NCI-H2081 treated with DMSO at 0.1 percent for 48 hours (cell line): Measurements from ENCODE around the gene AKAP12.
"Not testable (repeated sequence)": the region's sequence is repeated elsewhere in the genome, so short reads cannot be mapped to it uniquely, and the experiment has no call there.

Source experiments
- DNase-seq: peaks from one replicate; lab custom pipeline; 2025; lab: John Stamatoyannopoulos, UW

The AKAP12 gene

DNA sequence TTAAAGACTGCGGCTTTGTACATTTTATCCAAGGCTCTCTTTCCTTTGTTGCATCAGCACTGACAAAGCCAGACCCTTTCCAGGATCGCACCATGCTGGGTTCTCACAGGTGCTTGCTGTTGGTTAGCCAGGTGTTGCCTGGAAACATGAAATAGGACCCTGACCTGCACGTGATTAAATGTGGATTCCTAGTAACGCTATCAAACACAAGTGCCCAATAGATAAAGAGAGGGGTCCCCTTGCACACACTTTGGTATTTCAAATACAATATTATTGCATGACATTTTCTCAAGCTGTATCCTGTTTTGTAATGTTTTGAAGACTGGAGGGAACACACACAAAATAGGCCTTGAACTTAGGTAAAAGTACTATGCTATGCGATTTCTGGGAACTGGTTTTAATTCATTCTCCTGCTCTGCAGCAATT, 73.3 kb downstream of the AKAP12 start:
- peak; percentile 65 for DNase-seq

DNA sequence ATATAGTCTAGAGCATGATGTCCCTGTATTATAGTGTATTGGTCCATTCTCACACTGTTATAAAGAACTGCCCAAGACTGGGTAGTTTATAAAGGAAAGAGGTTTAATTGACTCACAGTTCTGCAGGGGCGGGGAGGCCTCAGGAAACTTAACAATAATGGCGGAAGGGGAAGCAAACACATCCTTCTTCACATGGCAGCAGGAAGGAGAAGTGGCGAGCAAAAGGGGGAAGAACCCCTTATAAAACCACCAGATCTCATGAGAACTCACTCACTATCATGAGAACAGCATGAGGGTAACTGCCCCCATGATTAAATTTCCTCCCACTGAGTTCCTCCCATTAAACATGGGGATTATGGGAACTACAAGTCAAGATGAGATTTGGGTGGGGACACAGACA, 75.9 kb downstream of the AKAP12 start:
- not testable (repeated sequence) for DNase-seq

DNA sequence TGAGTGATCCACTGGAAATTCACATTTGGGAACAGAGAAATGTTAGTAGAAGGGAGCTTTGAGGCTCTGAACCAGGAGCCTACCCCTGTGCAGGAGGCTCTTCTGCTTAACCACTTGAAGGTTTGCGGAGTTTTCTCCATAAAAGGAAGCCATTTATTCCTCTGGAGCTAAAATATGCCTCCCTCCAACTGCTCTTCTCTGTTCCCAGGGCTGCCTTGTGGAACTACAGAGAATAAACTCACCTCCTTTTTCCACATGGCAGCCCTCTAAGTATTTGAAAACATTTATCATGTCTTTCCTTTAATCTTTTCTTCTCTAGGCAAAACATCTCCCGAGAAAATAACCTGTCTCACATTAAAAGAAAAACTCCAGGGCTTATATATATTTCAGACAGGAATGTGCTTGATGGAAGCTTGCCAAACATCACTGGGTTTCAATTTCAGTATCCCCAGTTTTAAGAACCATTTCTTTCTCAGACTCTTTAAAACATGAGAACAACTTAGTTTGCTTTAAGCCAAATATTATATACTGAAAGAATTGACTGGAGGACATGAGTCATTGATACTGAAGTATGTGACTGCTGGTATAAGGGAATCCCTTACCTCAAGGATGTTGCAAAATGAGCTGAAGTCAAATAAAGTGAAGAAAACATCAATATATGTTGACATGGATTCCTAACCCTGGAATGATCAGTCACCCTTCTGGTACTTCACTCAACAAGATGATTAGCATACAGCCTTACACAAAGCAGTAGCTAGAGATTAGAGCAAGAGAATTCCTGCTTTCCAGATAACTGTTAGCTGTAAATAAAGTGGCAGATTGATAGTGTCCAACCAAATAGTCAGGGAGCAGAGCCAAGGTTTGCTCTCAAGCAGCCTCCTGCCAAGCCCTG, 77.6 kb downstream of the AKAP12 start:
- DNase-seq, result no peak

DNA sequence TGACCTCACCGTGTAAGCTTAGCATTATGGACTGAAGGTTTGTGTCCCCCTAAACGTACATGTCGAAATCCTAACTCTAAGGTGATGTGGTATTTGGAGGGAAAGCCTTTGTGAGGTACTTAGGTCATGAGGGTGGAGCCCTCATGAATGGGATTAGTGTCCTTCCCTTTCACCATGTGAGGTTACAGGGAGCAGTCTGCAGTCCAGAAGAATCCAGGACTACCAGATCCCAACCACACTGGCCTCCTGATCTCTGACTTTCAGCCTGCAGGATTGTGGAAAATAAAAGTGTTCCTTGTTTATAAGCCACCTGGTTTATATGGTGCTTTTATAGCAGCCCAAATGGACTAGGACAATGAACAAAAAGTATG, 78.2 kb downstream of the AKAP12 start:
- no peak for DNase-seq

DNA sequence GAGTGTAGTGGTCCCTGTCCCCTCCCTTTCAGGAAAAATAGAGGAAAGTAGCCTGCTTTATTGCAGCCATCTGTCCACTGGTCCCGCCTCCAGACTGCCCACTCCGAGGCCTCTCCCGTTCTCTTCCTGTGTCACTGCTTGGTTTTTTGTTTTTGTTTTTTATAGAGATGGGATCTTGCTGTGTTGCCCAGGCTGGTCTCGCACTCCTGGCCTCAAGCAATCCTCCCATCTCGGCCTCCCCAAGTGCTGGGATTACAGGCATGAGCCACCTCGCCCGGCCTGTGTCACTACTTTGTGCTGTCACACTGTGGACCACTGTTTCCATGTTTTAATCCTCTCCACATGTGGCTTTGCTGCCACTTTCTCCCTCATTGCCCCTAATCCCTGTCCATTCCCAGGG, 80.4 kb downstream of the AKAP12 start:
- no peak for DNase-seq

DNA sequence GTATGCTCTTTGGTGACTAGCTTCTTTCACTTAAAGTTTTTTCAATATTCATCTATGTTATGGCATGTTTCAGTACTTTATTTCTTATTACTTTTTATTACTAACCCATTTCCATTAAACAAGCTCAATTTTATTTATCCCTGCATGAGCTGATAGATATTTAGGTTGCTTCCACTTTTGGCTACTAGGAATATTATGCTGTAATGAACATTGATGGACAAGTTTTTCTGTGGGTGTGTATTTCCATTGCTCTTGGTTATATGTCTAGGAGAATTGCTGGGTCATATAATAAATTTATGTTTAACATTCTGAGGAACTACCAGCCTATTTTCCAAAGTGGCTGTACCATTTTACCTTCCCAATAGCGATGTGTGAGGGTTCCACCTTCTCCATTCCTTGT, 81.7 kb downstream of the AKAP12 start:
- no peak for DNase-seq

DNA sequence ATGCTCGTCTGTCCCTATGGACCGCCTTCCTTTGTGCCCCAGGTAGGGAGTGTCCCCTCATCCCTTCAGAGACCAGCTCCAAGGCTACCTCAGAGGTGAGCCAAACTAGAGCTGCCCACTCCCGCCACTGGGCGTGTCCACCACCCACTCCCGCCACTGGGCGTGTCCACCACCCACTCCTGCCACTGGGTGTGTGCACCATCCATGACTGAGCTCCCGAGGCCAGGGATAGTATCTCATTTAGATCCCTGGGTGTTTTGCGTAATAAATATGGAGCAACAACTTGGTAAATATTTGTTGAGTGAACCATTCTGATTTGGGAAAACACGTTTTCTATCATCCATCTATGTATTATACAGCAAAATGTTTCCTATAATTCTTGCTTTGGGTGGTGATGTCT, 82.8 kb downstream of the AKAP12 start:
- DNase-seq, result no peak

DNA sequence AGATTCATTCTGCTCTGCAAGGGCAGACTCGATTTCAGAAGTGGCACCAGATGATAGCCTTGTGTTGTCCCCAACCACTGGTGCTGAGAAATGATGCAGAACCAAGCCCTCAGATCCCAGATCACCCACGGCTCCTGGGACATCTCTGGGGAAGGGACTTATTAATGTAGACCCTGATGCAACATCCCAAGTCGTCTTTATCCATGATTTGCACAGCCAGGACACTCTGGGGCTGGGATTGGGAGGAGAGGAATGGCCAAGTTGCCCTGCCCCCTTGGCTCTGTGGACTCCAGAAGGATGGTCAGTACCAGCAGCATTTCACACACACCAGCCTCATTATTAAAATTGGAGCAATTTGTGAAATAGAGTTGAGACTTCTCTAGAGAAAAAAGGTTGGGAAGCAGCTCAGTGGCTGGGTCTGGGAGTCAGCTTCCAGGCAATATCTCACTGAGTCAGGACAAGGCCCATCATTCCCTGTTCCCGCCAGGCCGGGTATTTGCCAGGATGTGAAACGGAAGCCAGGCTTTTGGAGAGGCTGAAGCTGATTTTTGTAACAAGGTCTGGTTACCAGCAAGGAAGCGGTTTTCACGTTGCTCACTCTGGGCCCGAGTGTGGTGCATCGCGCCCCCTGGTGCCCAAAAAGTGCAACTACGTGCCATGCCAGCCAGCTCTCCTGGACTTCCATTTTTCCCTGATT, 84.2 kb downstream of the AKAP12 start:
- DNase-seq, result peak; percentile 48

DNA sequence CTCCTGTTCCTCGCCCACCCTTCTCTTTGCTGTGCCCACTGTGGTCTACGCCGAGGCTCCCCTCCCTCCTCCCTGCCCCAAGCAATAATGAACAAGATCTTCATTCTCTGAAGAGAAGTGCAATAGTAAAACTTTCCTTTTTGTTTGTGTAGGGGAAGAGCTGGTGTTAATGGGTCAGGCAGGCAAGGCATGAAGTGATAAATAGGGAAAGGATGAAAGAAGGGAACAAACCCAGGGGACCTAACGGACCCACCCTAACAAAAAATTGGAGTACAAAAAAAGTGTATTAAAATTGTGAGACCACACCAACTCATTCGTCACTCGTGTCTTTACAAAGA, 84.7 kb downstream of the AKAP12 start:
- DNase-seq, result no peak

DNA sequence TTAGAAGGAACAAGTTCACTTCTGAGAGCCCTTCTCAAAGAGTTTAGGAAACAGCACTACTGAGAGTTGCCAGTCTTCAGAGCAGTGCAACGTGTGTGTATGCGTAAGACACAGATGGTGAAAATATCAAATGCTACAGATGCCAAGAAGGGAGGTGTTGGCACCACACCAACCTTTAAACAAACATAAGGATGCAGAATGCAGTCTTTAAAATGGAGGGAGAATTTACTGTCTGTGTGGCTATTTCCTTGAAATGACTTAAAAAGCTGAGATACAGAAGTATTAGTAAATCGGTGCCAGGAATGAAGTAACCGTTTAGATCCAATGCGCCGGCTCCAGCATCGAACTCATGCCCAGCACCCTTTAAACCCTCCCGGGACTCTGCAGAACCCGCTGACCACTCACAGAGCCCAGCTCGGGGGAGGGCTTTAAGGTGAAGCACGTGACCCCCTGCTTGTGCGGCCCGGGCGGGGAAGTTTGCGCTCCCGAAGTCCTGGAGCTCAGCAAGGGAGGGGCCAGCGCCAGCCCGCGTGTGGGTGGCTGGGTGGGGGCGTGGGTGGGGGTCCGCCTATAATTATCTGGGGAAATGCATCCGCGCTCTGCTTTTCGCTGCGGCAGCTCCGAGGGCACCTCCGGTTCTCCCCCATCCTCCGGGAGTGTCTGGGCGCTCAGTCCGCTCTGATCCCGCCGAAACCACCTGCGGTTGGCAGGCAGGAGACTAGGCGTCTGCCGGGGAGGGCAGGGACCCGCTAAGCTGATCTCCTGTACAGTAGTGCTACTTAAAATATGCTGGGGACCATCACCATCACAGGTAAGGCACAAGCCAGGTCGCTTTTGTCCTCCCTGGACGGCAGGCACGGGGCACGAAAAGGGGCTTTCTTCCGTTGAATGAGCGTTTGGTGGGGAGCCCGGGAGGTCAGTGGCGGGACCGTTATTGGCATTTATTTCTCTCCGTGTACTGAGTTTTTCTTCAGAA, 85.6 kb downstream of the AKAP12 start:
- no peak for DNase-seq

DNA sequence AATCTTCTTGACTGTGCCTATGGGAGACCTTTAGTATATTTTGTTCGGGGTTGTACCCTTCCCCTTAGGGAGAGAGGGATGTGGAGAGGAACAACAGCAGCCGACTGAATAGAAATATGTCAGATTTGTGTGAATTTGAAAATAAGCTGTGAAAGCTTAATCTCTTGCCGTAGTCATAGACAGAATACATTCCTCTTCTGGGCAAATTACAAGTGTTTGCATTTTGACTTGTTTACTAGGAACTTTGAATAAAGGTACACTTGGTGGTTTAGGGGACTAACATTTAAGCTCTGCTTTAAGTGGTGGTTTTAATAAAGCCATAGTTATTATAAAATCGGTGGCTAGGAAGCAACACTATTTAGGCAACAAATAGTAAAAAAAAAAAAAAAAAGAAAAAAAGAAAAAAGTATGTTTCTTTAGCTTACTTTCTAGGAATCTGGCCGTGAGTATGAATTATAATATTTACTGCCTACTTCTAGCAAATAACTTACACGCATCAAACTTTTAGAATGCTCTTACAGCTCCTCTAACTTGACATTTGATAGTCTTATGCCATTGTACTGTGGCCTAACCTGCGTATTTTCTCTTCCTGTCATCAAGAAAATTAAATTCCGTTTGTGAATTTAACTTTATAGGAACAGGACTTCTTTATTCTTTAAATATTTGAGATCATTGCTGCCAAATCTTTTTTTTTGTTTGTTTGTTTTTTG, 86.5 kb downstream of the AKAP12 start:
- no peak for DNase-seq

DNA sequence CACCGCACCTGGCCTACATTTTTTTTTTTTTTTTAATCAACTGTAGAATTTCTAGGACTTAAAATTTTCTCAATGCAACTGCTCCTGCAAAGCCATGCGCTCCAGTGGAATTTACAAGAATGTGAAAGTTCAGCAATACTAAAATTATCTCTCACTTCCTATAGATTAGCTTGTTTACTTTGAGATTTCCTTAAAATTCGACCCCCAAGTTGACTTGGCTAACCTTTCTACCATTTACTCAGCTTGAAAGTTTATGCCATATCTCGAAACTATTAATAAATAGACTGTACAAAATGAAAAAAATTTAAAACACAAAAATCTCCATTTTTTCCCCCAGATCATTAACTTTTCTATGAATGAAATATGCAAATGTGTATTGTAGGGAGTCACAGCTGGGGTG, 87.3 kb downstream of the AKAP12 start:
- no peak for DNase-seq

DNA sequence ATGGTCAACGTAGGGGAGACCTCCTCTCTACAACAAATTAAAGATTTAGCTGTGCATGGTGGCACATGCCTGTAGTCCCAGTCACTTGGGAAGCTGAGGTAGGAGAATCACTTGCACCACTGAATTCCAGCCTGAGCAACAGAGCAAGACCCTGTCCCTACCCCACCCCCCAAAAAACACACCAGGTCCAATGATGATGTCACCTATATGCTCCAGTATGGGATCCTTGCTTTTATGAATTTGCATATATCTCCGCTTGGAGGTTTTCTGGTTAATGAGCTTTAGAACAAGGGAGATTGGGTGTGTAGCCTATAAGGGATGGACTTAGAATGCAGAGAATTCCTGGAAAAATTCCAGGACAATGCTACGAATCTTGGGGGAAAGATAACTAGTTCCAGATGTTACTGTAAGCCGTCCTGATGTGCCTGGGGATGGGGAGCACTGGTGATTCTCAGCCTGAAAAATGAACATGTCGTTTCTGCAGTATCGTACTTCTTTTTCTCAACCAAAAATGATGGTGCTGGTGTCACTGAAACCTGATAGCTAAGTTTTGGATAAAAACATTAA, 90.4 kb downstream of the AKAP12 start:
- DNase-seq, result no peak

DNA sequence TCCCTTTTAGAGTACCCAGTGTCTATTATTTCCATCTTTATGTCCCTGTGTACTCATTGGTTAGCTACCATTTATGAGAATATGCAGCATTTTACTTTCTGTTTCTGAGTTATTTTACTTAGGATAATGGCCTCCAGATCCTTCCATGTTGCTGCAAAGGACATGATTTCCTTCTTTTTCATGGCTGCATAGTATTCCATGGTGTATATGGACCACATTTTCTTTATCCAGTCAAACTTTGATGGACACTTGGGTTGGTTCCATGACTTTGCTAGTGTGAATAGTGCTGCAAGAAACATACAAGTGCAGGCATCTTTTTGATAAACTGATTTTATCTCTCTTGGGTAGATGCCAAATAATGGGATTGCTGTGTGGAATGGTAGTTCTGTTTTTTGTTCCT, 96.2 kb downstream of the AKAP12 start:
- DNase-seq, result no peak

DNA sequence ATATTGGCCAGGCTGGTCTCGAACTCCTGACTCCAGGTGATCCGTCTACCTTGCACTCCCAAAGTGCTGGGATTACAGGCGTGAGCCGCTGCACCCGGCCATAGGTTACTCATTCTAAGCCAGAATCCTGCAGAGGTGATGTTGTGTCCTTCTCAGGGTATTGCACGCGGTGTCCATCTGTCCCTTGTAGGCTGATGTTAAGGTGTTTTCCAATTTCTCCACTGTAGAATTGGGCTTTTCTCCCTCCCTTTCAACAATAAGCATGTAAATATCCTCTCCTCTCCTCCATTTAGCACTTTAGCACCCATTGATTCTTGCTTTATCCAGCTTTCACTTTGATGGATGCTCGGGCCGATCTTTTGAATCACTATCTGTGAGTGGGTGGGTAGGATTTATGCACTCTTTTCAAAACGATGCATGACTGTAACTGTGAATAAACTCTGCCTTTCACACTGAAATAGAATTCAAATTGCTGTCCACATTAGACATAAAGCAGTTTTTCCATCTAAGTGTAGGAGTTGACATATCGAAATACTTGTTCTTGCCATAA, 99.0 kb downstream of the AKAP12 start:
- DNase-seq, result no peak

DNA sequence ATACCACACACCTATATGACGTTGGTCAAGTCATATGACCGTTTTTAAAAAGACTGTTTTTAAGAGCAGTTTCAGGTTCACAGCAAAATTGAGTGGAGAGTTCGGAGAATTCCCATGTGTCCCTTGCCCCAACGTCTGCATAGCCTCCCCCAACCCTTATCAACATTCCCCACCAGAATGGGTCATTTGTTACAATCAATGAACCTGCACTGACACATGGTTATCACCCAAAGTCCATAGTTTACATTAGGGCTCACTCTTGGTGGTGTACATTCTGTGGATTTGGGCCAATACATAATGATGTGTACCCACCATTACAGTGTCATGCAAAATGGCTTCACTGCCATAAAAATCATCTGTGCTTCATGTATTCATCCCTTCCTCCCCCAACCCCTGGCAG, 99.6 kb downstream of the AKAP12 start:
- DNase-seq, result no peak

DNA sequence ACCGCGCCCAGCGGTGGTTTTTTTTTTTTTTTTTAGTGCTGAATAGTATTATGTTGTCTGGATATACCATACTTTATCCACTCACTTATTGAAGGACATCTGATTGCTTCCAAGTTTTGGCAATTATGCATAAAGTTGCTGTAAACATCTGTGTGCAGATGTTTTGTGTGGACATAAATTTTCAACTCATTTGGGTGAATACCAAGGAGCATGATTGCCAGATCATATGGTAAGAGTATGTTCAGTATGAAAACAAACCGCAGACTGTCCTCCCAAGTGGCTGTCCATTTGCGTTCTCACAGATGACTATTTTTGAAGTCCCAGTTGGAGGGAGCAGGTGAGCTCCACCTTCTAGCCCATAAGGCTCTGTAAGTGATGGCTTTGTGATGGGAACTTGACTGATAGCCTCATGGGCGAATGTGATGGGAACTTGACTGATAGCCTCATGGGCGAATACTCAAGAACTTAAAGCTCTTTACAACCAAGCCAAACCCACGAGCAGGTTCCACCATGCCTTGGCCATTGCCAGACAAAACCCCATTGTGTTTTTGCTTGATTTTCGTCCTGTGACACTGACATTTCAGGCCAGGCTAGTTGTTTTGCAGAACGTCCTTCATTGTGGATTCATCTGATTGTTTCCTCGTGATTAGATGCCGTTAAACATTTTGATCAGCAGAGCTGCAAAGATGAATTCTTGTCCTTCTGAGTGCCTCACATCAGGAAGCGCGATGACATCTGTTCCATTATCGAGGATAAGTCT, 100.6 kb downstream of the AKAP12 start:
- no peak for DNase-seq

DNA sequence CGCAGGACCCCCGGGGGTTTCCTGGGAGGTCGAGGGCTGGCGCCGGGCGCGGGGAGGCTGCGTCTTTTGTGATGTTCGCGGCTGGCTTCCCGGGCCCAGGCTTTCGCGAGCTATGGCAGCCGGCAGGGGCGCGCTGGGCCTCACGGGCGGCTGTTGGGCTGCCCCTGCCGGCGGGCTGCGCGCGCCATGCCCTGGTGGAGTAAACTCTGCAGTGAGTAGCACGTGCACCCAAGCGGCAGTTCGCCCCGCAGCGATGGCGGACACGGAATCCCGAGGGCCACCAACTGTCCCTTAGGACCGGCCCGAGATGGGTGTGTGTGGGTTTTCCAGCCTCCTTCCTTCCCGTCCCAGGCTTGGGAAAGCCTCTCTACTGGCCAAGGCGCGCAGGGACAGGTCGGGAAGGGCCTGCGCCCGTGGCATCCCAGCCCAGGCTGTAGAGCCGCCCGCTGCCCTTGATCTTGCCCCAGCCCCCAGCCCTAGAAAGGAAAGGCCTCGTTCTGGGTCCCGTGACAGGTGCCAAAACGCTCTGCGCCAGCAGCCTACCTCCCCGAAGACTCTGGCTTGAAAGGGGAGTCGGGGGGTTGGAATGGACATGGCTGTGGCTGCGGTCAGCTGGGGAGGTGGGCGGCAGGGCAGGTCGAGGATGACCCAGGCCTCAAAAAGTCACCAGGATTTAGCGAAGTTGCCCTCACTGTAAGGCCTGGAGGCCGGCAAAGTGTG, 101.9 kb downstream of the AKAP12 start:
- DNase-seq, result no peak

DNA sequence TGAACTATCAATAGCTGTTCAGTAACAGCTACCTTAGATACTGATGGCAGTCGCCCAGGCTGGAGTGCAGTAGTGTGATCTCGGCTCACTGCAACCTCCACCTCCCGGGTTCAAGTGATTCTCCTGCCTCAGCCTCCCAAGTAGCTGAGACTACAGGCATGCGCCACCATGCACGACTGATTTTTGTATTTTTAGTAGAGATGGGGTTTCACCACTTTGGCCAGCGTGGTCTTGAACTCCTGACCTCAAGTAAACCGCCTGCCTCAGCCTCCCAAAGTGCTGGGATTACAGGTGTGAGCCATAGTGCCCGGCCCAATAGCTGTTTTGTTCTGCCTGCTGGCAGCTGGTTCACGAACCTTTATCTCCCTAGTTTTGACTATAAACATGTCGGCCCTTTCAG, 103.0 kb downstream of the AKAP12 start:
- DNase-seq, result not testable (repeated sequence)
